ENCODE results near the gene KCNG4.

DNA sequence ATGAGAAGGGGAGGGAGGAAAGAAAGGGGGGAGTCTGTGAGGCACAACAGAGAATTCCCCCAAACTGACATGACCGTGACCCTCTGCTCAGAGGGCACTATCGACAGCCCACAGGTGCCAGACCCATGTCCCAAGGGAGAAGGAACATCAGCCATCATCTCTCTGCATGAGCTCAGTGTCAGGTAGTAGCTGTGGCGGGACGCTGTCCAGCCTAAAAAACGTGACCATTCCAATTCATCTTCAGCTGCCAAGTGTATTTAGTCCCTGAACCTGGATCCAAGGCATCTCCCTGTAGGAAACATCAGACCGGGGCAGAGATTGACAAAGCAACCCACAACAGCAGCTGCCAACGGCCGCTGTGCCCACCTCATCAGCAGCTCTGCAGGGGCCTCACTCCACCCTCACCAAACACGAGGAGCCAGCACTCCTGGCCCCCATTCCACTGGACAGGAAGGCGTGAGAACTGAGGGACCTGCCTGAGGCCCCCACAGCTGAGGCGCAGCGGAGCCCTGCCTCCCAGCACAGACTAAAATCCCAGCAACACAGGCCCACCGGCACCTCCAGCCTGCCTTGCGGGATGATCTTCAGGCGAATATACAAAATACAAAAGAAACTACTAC, 61.6 kb downstream of the KCNG4 start:
- TF ChIP-seq, protein P1, sequence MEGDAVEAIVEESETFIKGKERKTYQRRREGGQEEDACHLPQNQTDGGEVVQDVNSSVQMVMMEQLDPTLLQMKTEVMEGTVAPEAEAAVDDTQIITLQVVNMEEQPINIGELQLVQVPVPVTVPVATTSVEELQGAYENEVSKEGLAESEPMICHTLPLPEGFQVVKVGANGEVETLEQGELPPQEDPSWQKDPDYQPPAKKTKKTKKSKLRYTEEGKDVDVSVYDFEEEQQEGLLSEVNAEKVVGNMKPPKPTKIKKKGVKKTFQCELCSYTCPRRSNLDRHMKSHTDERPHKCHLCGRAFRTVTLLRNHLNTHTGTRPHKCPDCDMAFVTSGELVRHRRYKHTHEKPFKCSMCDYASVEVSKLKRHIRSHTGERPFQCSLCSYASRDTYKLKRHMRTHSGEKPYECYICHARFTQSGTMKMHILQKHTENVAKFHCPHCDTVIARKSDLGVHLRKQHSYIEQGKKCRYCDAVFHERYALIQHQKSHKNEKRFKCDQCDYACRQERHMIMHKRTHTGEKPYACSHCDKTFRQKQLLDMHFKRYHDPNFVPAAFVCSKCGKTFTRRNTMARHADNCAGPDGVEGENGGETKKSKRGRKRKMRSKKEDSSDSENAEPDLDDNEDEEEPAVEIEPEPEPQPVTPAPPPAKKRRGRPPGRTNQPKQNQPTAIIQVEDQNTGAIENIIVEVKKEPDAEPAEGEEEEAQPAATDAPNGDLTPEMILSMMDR (conservative IDR thresholded peaks at IDR 0.05; ENCODE audit: low read depth, low read length): no peak
- no peak for TF ChIP-seq EZH2 (IDR thresholded peaks at IDR 0.05; ENCODE audit: borderline replicate concordance, low read depth, low read length, poor library complexity, severe bottlenecking)
